ENCODE data around the gene OSBP2.
"Not testable (repeated sequence)": the region's sequence is repeated elsewhere in the genome, so short reads cannot be mapped to it uniquely, and the experiment has no call there.

The OSBP2 gene

DNA sequence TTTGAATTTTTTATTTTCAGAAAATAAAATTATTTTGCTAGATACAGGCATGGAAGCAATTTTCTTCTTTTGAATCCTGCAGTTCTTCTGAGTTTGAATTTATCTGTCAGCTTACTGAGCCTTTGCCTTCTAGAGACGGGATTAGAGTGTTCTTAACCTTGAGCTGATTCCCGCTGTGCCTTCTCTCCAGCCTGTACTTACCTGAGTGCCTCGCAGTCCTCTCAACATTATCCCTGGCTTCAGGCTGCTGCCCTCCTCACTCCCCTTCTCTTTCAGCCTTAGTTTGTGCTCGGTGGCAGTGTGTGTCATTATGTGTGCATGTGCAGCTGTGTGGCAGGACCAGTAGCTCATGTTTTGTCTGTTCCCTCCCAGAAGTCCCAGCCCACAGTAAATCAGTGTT lies 24.3 kb downstream of the OSBP2 start:
- DNase-seq (ENCODE audit: low read depth): no peak
- H3K4me3 ChIP-seq (ENCODE audit: low read depth, low read length): no peak overlapping the region
- TF ChIP-seq, protein P1, sequence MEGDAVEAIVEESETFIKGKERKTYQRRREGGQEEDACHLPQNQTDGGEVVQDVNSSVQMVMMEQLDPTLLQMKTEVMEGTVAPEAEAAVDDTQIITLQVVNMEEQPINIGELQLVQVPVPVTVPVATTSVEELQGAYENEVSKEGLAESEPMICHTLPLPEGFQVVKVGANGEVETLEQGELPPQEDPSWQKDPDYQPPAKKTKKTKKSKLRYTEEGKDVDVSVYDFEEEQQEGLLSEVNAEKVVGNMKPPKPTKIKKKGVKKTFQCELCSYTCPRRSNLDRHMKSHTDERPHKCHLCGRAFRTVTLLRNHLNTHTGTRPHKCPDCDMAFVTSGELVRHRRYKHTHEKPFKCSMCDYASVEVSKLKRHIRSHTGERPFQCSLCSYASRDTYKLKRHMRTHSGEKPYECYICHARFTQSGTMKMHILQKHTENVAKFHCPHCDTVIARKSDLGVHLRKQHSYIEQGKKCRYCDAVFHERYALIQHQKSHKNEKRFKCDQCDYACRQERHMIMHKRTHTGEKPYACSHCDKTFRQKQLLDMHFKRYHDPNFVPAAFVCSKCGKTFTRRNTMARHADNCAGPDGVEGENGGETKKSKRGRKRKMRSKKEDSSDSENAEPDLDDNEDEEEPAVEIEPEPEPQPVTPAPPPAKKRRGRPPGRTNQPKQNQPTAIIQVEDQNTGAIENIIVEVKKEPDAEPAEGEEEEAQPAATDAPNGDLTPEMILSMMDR (conservative IDR thresholded peaks at IDR 0.05; ENCODE audit: low read depth, low read length): no peak

DNA sequence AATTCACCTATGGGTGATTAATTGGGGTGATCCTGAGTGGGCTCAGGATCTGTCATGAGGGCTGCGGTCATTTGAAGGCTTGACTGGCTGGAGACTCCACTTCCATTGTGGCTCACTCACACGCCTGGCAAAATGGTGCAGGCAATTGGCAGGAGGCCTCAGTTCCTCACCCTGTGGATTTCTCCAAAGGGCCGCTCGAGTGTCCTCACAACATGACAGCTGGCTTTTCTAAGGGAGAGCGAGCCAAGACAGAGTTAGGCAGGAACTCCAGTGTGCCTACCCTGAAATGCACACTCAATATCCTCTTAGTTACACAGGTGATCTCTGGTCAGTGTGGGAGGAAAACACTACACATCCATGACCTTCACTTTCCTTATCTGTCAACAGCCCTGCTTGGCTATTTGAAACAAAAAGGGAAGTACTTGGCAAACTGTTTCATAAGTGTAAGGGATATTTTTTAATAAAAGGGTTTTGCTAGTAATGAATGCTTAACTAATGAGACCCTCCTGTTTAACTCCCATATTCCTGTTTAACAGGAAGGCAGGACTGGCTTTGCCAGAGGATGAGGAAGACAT lies 25.7 kb downstream of the OSBP2 start:
- TF ChIP-seq, protein P1 (conservative IDR thresholded peaks at IDR 0.05; ENCODE audit: low read depth, low read length): no peak
- DNase-seq (ENCODE audit: low read depth): no peak

DNA sequence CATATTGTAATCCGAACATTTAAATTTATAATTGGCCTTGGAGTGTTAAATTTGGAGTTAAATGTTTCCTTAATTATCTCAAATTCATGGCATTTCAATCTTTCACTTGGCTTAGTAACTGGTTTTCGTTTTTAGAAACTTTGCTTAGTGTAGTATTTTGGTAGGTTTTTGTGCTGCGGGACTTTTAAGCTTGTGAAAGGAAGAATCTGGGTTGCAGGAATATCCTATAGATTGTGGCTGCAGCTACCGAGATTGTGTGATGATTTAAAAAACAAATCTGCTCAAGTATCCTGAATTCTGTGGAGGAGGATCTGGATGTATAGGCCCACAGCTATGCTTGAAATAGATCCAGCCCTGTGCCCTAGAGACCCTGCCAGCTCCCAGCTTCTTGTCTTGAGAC lies 27.1 kb downstream of the OSBP2 start:
- no peak for DNase-seq (ENCODE audit: low read depth)
- H3K4me3 ChIP-seq (ENCODE audit: low read depth, low read length): no peak overlapping the region
- TF ChIP-seq, protein P1 (conservative IDR thresholded peaks at IDR 0.05; ENCODE audit: low read depth, low read length): no peak

More for the DNA sequence above, 25.7 kb downstream of the OSBP2 start:
- H3K4me3 ChIP-seq (ENCODE audit: low read depth, low read length): no peak overlapping the region

DNA sequence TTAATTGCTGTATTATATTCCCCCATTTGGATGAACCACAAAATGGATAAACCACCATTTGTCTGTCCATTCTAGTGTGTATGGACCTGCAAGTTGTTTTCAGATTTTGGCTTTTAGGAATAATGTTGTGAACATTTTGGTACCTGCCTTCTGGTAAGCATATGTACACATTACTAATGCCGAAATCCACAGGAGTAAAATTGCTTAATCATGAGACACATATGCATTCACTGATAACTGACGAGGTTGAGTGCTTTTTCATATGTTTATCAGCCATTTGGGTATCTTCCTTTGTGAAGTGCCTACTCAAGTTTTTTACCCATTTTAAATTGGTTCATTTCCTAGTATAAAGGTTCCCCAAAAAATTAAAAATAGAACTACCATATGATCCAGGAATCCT lies 34.2 kb downstream of the OSBP2 start:
- TF ChIP-seq, protein P1 (conservative IDR thresholded peaks at IDR 0.05; ENCODE audit: low read depth, low read length): no peak
- DNase-seq (ENCODE audit: low read depth): no peak
- no peak overlapping the region for H3K4me3 ChIP-seq (ENCODE audit: low read depth, low read length)

DNA sequence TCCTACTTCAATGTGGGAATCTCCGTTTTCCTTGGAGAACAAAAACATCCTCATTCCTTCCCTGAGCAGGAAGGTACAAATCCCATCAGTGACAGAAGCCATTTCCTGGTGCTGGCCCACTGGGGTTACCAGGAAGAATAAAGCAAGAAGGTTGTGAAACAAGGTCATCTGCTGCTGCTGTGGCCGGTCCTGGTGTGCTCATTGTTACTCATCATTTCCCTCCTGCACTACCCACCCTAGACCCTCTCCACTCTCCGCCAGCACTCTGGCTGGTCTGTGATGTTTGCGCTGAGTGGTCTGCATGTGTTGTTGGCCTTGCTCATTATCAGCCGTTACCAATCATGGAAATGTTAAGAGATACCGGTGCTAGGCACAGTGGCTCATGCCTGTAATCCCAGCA lies 37.0 kb downstream of the OSBP2 start:
- DNase-seq (ENCODE audit: low read depth): no peak
- TF ChIP-seq, protein P1 (conservative IDR thresholded peaks at IDR 0.05; ENCODE audit: low read depth, low read length): no peak
- H3K4me3 ChIP-seq (ENCODE audit: low read depth, low read length): no peak overlapping the region

DNA sequence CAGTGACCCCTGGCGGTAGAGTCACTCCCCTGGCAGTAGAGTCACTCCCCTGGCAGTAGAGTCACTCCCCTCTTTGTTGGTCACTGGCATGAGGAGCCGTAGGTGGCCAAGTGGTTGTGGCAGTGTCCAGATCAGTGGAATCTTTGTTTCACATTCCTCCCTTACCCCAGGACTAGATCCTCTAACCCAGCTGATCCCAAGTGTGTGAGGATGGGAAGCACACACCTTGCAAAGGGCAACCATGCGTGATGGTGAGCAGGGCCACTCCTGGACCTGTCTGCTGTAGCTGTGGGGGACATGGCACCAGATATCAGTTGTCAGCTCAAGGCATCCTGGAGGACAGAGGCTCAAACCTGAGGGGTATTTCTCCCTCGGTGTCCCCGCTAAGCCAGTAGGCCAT lies 37.8 kb downstream of the OSBP2 start:
- TF ChIP-seq, protein P1 (conservative IDR thresholded peaks at IDR 0.05; ENCODE audit: low read depth, low read length): no peak
- no peak overlapping the region for H3K4me3 ChIP-seq (ENCODE audit: low read depth, low read length)
- DNase-seq (ENCODE audit: low read depth): no peak

DNA sequence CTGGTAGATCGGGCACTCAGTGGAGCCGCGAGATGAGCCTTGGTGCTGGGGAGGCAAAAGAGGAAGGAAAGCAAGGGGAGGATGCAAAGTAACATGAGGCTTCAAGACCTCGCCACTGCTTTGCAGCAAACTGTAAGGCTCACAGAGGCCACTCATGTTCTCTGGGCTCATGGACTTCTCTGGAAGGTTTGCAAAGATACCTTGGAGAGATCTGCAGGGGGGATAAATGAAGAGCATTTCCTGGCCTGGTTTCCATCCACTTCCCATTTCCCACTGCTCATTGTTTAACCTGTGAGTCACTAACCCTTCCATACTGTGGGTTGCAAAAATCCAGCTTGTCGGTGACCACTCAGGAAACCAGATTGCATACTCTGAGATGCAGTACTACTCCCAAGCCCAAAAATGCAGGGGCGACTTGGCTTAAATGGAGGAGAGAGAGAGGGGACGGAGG lies 38.5 kb downstream of the OSBP2 start:
- H3K4me3 ChIP-seq (ENCODE audit: low read depth, low read length): no peak overlapping the region
- TF ChIP-seq, protein P1 (conservative IDR thresholded peaks at IDR 0.05; ENCODE audit: low read depth, low read length): no peak
- DNase-seq (ENCODE audit: low read depth): peak; percentile 39

DNA sequence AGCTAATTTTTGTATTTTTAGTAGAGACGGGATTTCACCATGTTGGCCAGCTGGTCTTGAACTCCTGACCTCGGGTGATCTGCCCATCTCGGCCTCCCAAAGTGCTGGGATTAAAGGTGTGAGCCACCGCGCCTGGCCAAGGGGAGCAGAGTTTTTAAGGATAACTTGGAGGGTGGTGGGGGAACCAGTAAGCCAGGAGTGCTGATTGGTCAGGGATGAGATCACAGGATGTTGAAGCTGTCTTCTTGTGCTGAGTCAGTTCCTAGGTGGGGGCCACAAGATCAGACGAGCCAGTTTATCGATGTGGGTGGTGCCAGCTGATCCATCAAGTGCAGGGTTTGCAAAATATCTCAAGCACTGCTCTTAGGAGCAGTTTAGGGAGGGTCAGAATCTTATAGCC lies 45.3 kb downstream of the OSBP2 start:
- DNase-seq (ENCODE audit: low read depth); H3K4me3 ChIP-seq (ENCODE audit: low read depth, low read length): not testable (repeated sequence)

DNA sequence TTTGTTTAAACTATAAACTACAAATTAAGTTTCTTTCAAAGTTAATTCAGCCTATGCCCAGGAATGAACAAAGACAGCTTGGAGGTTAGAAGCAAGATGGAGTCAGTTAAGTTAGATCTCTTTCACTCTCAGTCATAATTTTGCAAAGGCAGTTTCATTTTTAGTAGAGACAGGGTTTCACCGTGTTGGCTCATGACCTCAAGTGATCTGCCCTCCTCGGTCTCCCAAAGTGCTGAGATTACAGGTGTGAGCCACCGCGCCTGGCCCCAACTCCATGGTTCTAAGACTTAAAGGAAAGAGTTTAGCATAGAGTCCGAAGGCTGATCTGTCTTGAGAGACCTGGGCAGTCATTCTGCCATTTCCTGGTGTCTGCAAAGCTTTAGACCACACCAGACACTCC lies 45.8 kb downstream of the OSBP2 start:
- not testable (repeated sequence) for H3K4me3 ChIP-seq (ENCODE audit: low read depth, low read length); DNase-seq (ENCODE audit: low read depth)
